Right cardiac atrium (tissue), 5 donors: ENCODE data around the gene SERHL2. TPM values are rescaled to one million over a fixed set of nuclear protein-coding genes. Genes with fewer than 3 reads are reported as not detected.
"Not testable (repeated sequence)": the region's sequence is repeated elsewhere in the genome, so short reads cannot be mapped to it uniquely, and the experiment has no call there.

ENCODE experiments used
- ATAC-seq, 2 donors: fragments of 200-7000 bp; cut with Tn5 transposase; one replicate each; pipeline versions ENCODE4 v1.8.0 to v1.9.1; 2020; ENCODE audit warnings: moderate library complexity in 2 of 2, mild to moderate bottlenecking in 1 of 2
- DNase-seq, 3 donors: peaks; one replicate each; pipeline ENCODE4 v3.0.0-alpha.2; 2020
- H3K27ac ChIP-seq: one replicate; pipeline ENCODE4 v1.5.1; 2013; ENCODE audit warnings: mild to moderate bottlenecking, low read length, control low read depth, moderate library complexity
- H3K27me3 ChIP-seq: one replicate; pipeline ENCODE4 v1.6.1; 2013; ENCODE audit not compliant: control insufficient read depth, insufficient read depth
- H3K4me1 ChIP-seq: one replicate; pipeline ENCODE4 v1.6.1; 2013; ENCODE audit warnings: low read length; ENCODE audit not compliant: control insufficient read depth, insufficient read depth
- H3K4me3 ChIP-seq: one replicate; pipeline ENCODE4 v1.5.1; 2013; ENCODE audit warnings: low read length, control low read depth
- H3K9me3 ChIP-seq: one replicate; pipeline ENCODE4 v1.6.1; 2013; ENCODE audit warnings: low read length; ENCODE audit not compliant: control insufficient read depth
- WGBS: extraction: QIAGEN DNeasy Blood & Tissue Kit; methylation state at CpG from one replicate; pipeline ENCODE4 v1.1.7; 2013; 5-methylcytosine and 5-hydroxymethylcytosine counted together
- intact Hi-C, 4 donors: fragments of 100-400 bp; cut with DNase I; formaldehyde crosslinking; loops; one replicate each; pipeline versions ENCODE4 v1.11.0 to v1.14.0; 2022 to 2023
- polyA plus RNA-seq: library from polyadenylated mRNA; stranded (reverse); fragments of 200-250 nt; gene quantifications from one replicate; pipeline ENCODE4 v1.2.3, GENCODE V29; 2013
- total RNA-seq, 4 donors: library from RNA; stranded (reverse); fragmentation: NEBNext Ultra II Directional; extraction: Animal tissue kit (Norgen Biotek cat#: 25700); gene quantifications; one replicate each; pipeline ENCODE4 v1.2.1, GENCODE V29; 2021
- donor health status: healthy with polysubstance abuse.
- donor health status: DM: no; HTN: yes; CAD: no.
- donor health status: DM: no; HTN: no; CAD: no.
- donor health status: DM: no; HTN: yes; CAD: no; lungs with severe emphysema.
- donor health status: DM: yes; HTN: yes; CAD: no.

Gene SERHL2
- total and polyA plus RNA-seq, 5 donors, result 3.3 to 5.0 (median 4.8) TPM

GRCh38 chr22:42587588-42588175, 33.9 kb downstream of the SERHL2 start:
- intact Hi-C loops, result no loop called here

GRCh38 chr22:42591987-42592386, 38.2 kb downstream of the SERHL2 start:
- H3K27me3 ChIP-seq, result no peaks in the 10 kb centered on the region
- 96% methylated on average over 12 of the region's 12 CpGs for WGBS
- peaks cover 7% of the 10 kb centered on the region for H3K4me1 ChIP-seq
- no peaks in the 10 kb centered on the region for H3K9me3 ChIP-seq
- no peak overlapping the region for H3K4me3 ChIP-seq
- no peak overlapping the region for H3K27ac ChIP-seq
- peak in 1 of 3 donors; percentile 2 for DNase-seq
- no peak for ATAC-seq
- intact Hi-C loops, result no loop called here

More at GRCh38 chr22:42587588-42588175, 33.9 kb downstream of the SERHL2 start:
- Histone ChIP-seq H3K4me1 (no peaks in the 10 kb centered on the region), H3K27me3 (no peaks in the 10 kb centered on the region), H3K4me3 (no peak overlapping the region), H3K27ac (no peak overlapping the region), H3K9me3 (no peaks in the 10 kb centered on the region)
- 78% methylated on average over 5 of the region's 5 CpGs for WGBS
- ATAC-seq (no peak), DNase-seq (no peak)

- H3K4me1 ChIP-seq, result peaks cover 11% of the 10 kb centered on the region
- H3K4me3 ChIP-seq, result no peak overlapping the region
- ATAC-seq, result peak; percentile 34 to 40
- intact Hi-C loops, result no loop called here
- peak overlapping the region; percentile 58 for H3K27ac ChIP-seq
- no peaks in the 10 kb centered on the region for H3K9me3 ChIP-seq
- no peaks in the 10 kb centered on the region for H3K27me3 ChIP-seq
- WGBS, result 49% methylated on average over 3 of the region's 3 CpGs
- no peak for DNase-seq
Measured at GRCh38 chr22:42595434-42595833, 41.7 kb downstream of the SERHL2 start.

- Histone ChIP-seq H3K4me1 (peaks cover 11% of the 10 kb centered on the region), H3K4me3 (no peak overlapping the region), H3K27ac (peak overlapping the region; percentile 46), H3K9me3 (no peaks in the 10 kb centered on the region), H3K27me3 (no peaks in the 10 kb centered on the region)
- WGBS, result 23% methylated on average over 5 of the region's 5 CpGs
- intact Hi-C loops, result no loop called here
- DNase-seq (peak; percentile 43 to 84 (median 76)), ATAC-seq (peak; percentile 82 to 86)
Measured at GRCh38 chr22:42596336-42596735, 42.6 kb downstream of the SERHL2 start.

GRCh38 chr22:42596863-42597530, 43.2 kb downstream of the SERHL2 start:
- no peak overlapping the region for H3K4me3 ChIP-seq
- peak in 1 of 2 donors; percentile 5 for ATAC-seq

GRCh38 chr22:42601879-42602465, 48.2 kb downstream of the SERHL2 start:
- H3K27ac ChIP-seq, result no peak overlapping the region
- no peaks in the 10 kb centered on the region for H3K9me3 ChIP-seq
- WGBS, result 95% methylated on average over 6 of the region's 6 CpGs
- peaks cover 3% of the 10 kb centered on the region for H3K4me1 ChIP-seq
- no peak for ATAC-seq
- intact Hi-C loops, result no loop called here
- H3K4me3 ChIP-seq, result no peak overlapping the region
- DNase-seq, result peak in 1 of 3 donors; percentile 5
- no peaks in the 10 kb centered on the region for H3K27me3 ChIP-seq

More at GRCh38 chr22:42596863-42597530, 43.2 kb downstream of the SERHL2 start:
- intact Hi-C loops, result no loop called here
- WGBS, result 75% methylated on average over 11 of the region's 11 CpGs
- Histone ChIP-seq H3K9me3 (no peaks in the 10 kb centered on the region), H3K27me3 (no peaks in the 10 kb centered on the region), H3K4me1 (peaks cover 11% of the 10 kb centered on the region), H3K27ac (peak overlapping the region; percentile 37)
- DNase-seq, result no peak

- Histone ChIP-seq H3K27me3 (no peaks in the 10 kb centered on the region), H3K4me1 (no peaks in the 10 kb centered on the region), H3K9me3 (no peaks in the 10 kb centered on the region), H3K4me3 (no peak overlapping the region), H3K27ac (no peak overlapping the region)
- intact Hi-C loops, result no loop called here
- 74% methylated on average over 2 of the region's 2 CpGs for WGBS
- ATAC-seq, result no peak
- no peak for DNase-seq
Measured at GRCh38 chr22:42602470-42602869, 48.7 kb downstream of the SERHL2 start.

GRCh38 chr22:42603427-42603826, 49.7 kb downstream of the SERHL2 start:
- 90% methylated on average over 2 of the region's 2 CpGs for WGBS
- ATAC-seq (no peak), DNase-seq (no peak)
- no peak overlapping the region for H3K4me3 ChIP-seq
- no peaks in the 10 kb centered on the region for H3K27me3 ChIP-seq
- no peaks in the 10 kb centered on the region for H3K9me3 ChIP-seq
- H3K27ac ChIP-seq, result no peak overlapping the region
- no peaks in the 10 kb centered on the region for H3K4me1 ChIP-seq
- intact Hi-C loops, result no loop called here

- Histone ChIP-seq H3K4me1 (peaks cover 5% of the 10 kb centered on the region), H3K27me3 (no peaks in the 10 kb centered on the region), H3K9me3 (no peaks in the 10 kb centered on the region), H3K27ac (no peak overlapping the region), H3K4me3 (no peak overlapping the region)
- DNase-seq, result peak in 1 of 3 donors; percentile 44
- intact Hi-C loops, result no loop called here
- peak in 1 of 2 donors; percentile 32 for ATAC-seq
- WGBS, result 50% methylated on average over 3 of the region's 3 CpGs
Measured at GRCh38 chr22:42604403-42604802, 50.6 kb downstream of the SERHL2 start.

- H3K27me3 ChIP-seq, H3K4me3 ChIP-seq, H3K27ac ChIP-seq, intact Hi-C loops, H3K9me3 ChIP-seq, ATAC-seq: not testable (repeated sequence)
- H3K4me1 ChIP-seq, result peaks cover 14% of the 10 kb centered on the region
- peak in 1 of 3 donors; percentile 16 for DNase-seq
- 91% methylated on average over 31 of the region's 31 CpGs for WGBS
Measured at GRCh38 chr22:42607641-42608040, 53.9 kb downstream of the SERHL2 start.

- ATAC-seq (peak in 1 of 2 donors; percentile 5), DNase-seq (peak in 1 of 3 donors; percentile 43)
- Histone ChIP-seq H3K9me3 (no peaks in the 10 kb centered on the region), H3K27me3 (no peaks in the 10 kb centered on the region), H3K27ac (no peak overlapping the region), H3K4me1 (peaks cover 20% of the 10 kb centered on the region), H3K4me3 (no peak overlapping the region)
- WGBS, result 59% methylated on average over 11 of the region's 11 CpGs
- intact Hi-C loops, result no loop called here
Measured at GRCh38 chr22:42608136-42608822, 54.5 kb downstream of the SERHL2 start.
